GM18505 (cell line): ENCODE measurements around the gene CCDC170.

Experiments used
- ATAC-seq: cut with Tn5 transposase; IDR thresholded peaks from one replicate; pipeline ENCODE4 v1.9.1; 2021; ENCODE audit not compliant: unreplicated experiment
- POLR2A ChIP-seq: IDR thresholded peaks from 4 replicates; pipeline ENCODE4 v1.6.1; 2011; ENCODE audit warnings: borderline replicate concordance; ENCODE audit not compliant: insufficient read depth, insufficient read length; ENCODE audit errors: extremely low read depth

Gene CCDC170

GRCh38 chr6:151577257-151577656, 83.4 kb downstream of the CCDC170 start:
- no peak for ATAC-seq
- TF ChIP-seq POLR2A = no peak

DNA sequence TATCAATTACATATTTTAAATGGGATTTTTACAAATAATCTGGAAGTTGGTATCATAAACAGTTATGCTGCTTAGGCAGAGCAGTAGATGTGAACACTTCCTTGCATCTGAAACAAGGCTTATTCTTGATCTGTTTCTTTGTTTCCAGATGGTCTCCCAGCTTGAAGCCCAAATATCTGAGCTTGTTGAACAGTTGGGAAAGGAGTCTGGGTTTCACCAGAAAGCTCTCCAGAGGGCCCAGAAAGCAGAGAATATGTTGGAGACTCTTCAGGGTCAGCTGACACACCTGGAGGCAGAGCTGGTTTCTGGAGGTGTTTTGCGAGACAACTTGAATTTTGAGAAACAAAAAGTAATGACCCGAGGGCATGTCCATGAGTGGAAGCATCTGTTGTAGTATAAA, 91.9 kb downstream of the CCDC170 start:
- ATAC-seq = no peak
- TF ChIP-seq POLR2A = no peak

GRCh38 chr6:151589667-151590066, 95.8 kb downstream of the CCDC170 start:
- ATAC-seq = no peak
- TF ChIP-seq POLR2A = no peak

DNA sequence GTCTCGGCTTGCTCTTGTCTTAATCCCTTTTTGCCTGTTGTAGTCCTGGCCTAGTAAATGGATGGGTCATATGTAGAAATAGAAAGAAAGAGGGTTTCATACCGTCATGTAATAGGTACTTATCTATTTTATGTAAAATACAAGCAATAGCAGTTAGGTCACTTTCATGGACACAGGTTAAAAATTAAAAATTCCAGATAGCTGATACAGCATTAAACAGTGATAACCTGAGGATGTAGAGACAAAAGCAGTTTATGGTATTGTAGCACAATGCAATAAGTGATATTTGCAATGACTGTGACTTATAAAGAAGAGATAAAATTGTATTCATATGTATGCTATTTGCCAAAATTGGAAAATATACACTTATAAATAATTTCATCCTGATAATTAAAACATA, 96.9 kb downstream of the CCDC170 start:
- no peak for TF ChIP-seq POLR2A
- ATAC-seq = no peak

- no peak for ATAC-seq
- no peak for TF ChIP-seq POLR2A
Measured at GRCh38 chr6:151592449-151593159, 98.8 kb downstream of the CCDC170 start.

DNA sequence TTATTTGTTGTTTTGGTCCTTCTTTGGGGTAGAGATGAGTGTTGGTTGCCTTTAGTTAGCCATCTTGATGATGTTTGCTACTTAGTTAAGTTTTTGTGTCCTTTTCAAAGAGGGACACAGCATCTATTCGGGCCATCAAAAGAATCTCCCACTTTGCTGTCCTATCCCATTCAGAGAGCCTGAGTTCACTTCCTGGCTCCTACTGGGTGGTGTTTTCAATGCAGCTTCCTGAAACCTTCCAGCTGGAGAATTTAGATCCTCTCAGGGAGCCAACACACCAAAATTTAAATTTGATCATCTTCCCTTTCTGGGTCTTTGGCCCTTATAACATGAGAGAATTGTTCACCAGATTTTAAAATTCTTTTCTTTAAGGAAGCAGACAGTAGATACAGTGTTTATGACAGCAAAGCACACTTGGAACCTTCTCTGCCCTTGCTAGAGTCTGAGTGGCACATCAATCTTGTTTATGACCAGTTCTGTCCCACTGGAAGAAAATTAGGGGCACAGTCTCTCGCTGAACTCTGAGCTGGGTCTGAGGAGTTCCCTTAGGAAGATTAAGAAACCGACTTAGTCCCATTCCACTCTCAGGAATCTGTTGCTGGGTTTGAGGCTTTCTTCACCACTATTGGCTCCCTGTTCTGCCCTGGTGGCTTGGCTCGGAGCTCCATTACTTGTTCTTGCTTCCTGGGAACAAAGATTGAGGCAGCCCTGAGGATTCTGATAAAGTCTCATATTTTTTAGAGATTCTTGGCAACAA, 115.5 kb downstream of the CCDC170 start:
- ATAC-seq = no peak

DNA sequence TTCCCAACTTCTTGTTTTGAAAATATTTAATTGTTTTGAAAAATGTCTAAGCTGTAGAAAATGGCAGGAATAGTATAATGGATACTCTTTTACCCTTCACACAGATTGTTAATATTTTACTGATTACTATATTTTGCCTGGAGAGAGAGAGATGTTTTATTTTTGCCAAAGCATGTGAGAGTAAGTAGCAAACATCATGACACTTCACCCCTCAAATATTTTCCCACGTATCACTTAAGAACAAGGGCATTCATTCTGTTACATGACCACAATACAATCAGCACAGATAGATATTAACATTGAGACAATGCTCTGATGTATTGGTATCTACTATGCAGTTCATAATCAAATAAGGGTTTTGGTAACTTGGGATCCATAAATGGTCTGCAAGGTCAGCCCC, 116.5 kb downstream of the CCDC170 start:
- ATAC-seq = no peak
- no peak for TF ChIP-seq POLR2A

More for the DNA sequence above, 115.5 kb downstream of the CCDC170 start:
- no peak for TF ChIP-seq POLR2A

- TF ChIP-seq POLR2A = no peak
- ATAC-seq = no peak
Measured at GRCh38 chr6:151614630-151615029, 120.8 kb downstream of the CCDC170 start.

- no peak for TF ChIP-seq POLR2A
- ATAC-seq = no peak
Measured at GRCh38 chr6:151616091-151616513, 122.3 kb downstream of the CCDC170 start.

DNA sequence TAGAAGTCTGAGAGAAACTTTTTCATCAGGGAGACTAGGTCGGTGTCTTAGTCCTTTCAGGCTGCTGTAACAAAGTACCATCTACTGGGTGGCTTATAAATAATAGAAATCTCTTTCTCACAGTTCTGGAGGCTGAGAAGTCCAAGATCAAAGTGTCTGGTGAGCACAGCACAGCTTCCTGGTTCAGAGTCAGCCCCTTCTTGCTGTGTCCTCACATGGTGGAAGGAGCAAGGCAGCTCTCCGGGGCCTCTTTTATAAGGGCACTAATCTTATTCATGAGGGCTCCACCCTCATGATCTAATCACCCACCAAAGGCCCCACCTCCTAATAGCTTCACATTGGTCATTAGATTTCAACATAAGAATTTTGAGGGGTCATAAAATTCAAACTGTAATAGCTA, 122.8 kb downstream of the CCDC170 start:
- no peak for ATAC-seq
- TF ChIP-seq POLR2A = no peak

DNA sequence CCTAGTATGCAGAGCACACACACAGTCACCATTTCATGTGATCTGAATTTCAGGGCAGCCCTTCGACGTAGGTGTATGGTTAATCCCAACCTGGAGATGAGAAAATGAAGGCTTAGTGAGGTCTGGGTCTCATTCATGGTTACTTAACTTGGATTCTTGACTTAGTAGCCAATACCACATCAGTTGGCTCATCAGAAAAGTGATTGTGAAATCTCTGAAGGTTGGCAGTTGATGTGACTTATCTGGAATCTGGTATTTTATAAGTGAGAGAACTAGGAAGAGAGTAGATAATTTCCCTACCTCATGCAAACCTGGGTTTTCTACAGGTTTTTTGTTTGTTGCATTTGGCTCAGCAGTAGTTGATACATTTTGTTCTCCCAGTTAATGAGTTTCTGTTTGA, 123.7 kb downstream of the CCDC170 start:
- no peak for ATAC-seq
- no peak for TF ChIP-seq POLR2A

- no peak for TF ChIP-seq POLR2A
- no peak for ATAC-seq
Measured at GRCh38 chr6:151618717-151619116, 124.9 kb downstream of the CCDC170 start.

DNA sequence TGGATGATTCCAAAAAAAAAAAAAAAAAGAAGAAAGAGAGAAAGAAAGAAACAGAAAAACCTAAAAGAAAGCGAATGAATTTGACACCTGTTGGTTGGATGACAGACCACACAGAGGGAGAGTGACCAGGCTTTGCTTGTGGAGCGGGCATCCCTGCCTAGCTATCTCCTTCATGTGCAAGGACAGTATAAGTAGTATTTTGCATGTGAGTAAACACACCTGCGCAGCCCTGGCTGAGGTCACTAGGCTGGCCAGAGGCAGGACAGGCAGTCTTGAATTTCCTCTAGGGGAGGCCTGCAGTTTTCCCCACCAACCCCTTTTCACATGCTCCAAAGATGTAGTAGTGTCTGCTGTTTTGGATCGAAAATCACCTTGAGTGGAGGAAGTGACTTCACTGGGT, 126.4 kb downstream of the CCDC170 start:
- no peak for ATAC-seq
- TF ChIP-seq POLR2A = no peak

GRCh38 chr6:151624071-151624470, 130.3 kb downstream of the CCDC170 start:
- no peak for TF ChIP-seq POLR2A
- ATAC-seq = no peak
